PC-3 (cell line): Measurements from ENCODE around the gene LITAF.

Source experiments
- EZH2 ChIP-seq: fragments of 300-600 bp; sonication (generic); IDR thresholded peaks from one replicate; pipeline ENCODE4 v1.6.1; 2017; ENCODE audit warnings: antibody characterized with exemption, mild to moderate bottlenecking, low read length; ENCODE audit not compliant: unreplicated experiment
- EZH2phosphoT487 ChIP-seq: fragments of 300-600 bp; sonication (generic); IDR thresholded peaks from 2 replicates; pipeline ENCODE4 v1.6.1; 2018; ENCODE audit warnings: mild to moderate bottlenecking, antibody characterized with exemption, low read length, borderline replicate concordance
- TF ChIP-seq, protein P1 (sequence below): fragments of 300-600 bp; sonication (generic); conservative IDR thresholded peaks from 2 replicates; pipeline ENCODE4 v1.5.1; 2017; ENCODE audit warnings: antibody characterized with exemption, low read depth, mild to moderate bottlenecking, low read length

DNA sequence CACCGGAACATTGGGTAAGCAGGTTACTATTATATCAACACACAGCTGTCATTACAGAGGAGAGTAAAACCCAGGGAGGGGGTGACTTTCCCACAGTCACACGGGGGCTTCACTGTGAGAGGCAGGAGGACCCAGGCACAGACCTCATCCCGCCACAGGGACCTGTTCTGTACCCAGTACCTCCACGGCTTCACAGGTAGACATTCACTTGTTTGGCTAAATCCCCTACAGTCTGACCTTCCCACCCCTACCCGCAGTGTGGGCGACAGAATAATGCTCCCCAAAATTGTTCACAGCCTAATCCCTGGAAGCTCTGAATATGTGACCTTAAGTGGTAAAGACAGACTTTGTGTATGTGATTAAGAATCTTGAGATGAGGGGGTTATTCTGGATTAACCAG lies 16.5 kb downstream of the LITAF start:
- TF ChIP-seq, protein P1, sequence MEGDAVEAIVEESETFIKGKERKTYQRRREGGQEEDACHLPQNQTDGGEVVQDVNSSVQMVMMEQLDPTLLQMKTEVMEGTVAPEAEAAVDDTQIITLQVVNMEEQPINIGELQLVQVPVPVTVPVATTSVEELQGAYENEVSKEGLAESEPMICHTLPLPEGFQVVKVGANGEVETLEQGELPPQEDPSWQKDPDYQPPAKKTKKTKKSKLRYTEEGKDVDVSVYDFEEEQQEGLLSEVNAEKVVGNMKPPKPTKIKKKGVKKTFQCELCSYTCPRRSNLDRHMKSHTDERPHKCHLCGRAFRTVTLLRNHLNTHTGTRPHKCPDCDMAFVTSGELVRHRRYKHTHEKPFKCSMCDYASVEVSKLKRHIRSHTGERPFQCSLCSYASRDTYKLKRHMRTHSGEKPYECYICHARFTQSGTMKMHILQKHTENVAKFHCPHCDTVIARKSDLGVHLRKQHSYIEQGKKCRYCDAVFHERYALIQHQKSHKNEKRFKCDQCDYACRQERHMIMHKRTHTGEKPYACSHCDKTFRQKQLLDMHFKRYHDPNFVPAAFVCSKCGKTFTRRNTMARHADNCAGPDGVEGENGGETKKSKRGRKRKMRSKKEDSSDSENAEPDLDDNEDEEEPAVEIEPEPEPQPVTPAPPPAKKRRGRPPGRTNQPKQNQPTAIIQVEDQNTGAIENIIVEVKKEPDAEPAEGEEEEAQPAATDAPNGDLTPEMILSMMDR: no peak
- TF ChIP-seq EZH2 (no peak), EZH2phosphoT487 (no peak)
